ENCODE results near the gene ATP11B. TPM values are rescaled to one million over a fixed set of nuclear protein-coding genes. Genes with fewer than 3 reads are reported as not detected.

Gene ATP11B
- total and polyA plus RNA-seq, 9 of the 15 experiments (the other 6 are each of a cell fraction or from before 2014, with no cell fraction given): 11.9 to 68.7 (median 41.8) TPM

DNA sequence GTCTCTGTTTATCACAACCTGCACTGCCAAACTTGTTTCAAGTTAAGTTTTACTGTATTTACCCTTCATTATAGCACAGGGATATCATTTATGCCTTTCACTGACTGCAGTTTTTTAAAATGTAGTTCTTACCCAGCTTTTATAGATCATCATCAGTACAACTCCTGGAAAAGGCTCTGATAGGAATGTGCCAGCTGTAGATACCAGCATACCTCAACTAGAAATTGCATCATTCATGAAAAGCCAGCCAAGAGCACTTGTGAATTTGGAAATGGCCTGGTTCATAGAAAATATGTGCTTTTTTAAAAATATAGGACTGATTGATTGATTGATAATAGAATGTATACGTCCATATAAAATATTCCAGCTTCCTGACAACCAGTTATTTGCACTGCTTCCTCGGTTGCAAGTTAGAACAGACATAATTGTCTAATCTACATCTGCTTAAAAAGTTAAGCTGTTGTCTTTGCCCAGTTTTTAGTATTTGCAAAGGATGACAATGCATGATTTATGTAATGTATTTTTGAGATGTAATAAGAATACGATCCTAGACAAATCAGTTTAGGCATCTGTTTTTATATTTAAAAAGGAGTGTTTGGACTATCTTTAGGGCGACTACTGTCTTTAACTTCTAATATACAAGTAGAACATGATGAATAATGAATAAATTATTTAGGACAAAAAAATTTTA is 128.5 kb downstream of the ATP11B start (continued):
- TF ChIP-seq, protein P1, sequence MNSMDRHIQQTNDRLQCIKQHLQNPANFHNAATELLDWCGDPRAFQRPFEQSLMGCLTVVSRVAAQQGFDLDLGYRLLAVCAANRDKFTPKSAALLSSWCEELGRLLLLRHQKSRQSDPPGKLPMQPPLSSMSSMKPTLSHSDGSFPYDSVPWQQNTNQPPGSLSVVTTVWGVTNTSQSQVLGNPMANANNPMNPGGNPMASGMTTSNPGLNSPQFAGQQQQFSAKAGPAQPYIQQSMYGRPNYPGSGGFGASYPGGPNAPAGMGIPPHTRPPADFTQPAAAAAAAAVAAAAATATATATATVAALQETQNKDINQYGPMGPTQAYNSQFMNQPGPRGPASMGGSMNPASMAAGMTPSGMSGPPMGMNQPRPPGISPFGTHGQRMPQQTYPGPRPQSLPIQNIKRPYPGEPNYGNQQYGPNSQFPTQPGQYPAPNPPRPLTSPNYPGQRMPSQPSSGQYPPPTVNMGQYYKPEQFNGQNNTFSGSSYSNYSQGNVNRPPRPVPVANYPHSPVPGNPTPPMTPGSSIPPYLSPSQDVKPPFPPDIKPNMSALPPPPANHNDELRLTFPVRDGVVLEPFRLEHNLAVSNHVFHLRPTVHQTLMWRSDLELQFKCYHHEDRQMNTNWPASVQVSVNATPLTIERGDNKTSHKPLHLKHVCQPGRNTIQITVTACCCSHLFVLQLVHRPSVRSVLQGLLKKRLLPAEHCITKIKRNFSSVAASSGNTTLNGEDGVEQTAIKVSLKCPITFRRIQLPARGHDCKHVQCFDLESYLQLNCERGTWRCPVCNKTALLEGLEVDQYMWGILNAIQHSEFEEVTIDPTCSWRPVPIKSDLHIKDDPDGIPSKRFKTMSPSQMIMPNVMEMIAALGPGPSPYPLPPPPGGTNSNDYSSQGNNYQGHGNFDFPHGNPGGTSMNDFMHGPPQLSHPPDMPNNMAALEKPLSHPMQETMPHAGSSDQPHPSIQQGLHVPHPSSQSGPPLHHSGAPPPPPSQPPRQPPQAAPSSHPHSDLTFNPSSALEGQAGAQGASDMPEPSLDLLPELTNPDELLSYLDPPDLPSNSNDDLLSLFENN (IDR thresholded peaks at IDR 0.05; ENCODE audit: low read depth in 2 of 2, low read length in 2 of 2): no peak
- TF ChIP-seq ZNF395 (CRISPR knock-in tag; IDR thresholded peaks at IDR 0.05) (peak; percentile 56; the same call in 1 of the 2 replicates), PREB (CRISPR knock-in tag; IDR thresholded peaks at IDR 0.05) (no peak), ZKSCAN8 (CRISPR knock-in tag; IDR thresholded peaks at IDR 0.05) (no peak), SFPQ (IDR thresholded peaks at IDR 0.05; ENCODE audit: low read depth, low read length) (no peak), THRAP3 (IDR thresholded peaks at IDR 0.05; ENCODE audit: borderline replicate concordance) (no peak), NR3C1 (CRISPR knock-in tag; IDR thresholded peaks at IDR 0.05) (no peak)
- TF ChIP-seq, protein P2, sequence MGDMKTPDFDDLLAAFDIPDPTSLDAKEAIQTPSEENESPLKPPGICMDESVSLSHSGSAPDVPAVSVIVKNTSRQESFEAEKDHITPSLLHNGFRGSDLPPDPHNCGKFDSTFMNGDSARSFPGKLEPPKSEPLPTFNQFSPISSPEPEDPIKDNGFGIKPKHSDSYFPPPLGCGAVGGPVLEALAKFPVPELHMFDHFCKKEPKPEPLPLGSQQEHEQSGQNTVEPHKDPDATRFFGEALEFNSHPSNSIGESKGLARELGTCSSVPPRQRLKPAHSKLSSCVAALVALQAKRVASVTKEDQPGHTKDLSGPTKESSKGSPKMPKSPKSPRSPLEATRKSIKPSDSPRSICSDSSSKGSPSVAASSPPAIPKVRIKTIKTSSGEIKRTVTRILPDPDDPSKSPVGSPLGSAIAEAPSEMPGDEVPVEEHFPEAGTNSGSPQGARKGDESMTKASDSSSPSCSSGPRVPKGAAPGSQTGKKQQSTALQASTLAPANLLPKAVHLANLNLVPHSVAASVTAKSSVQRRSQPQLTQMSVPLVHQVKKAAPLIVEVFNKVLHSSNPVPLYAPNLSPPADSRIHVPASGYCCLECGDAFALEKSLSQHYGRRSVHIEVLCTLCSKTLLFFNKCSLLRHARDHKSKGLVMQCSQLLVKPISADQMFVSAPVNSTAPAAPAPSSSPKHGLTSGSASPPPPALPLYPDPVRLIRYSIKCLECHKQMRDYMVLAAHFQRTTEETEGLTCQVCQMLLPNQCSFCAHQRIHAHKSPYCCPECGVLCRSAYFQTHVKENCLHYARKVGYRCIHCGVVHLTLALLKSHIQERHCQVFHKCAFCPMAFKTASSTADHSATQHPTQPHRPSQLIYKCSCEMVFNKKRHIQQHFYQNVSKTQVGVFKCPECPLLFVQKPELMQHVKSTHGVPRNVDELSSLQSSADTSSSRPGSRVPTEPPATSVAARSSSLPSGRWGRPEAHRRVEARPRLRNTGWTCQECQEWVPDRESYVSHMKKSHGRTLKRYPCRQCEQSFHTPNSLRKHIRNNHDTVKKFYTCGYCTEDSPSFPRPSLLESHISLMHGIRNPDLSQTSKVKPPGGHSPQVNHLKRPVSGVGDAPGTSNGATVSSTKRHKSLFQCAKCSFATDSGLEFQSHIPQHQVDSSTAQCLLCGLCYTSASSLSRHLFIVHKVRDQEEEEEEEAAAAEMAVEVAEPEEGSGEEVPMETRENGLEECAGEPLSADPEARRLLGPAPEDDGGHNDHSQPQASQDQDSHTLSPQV (IDR thresholded peaks at IDR 0.05): peak; percentile 68
- TF ChIP-seq, protein P3, sequence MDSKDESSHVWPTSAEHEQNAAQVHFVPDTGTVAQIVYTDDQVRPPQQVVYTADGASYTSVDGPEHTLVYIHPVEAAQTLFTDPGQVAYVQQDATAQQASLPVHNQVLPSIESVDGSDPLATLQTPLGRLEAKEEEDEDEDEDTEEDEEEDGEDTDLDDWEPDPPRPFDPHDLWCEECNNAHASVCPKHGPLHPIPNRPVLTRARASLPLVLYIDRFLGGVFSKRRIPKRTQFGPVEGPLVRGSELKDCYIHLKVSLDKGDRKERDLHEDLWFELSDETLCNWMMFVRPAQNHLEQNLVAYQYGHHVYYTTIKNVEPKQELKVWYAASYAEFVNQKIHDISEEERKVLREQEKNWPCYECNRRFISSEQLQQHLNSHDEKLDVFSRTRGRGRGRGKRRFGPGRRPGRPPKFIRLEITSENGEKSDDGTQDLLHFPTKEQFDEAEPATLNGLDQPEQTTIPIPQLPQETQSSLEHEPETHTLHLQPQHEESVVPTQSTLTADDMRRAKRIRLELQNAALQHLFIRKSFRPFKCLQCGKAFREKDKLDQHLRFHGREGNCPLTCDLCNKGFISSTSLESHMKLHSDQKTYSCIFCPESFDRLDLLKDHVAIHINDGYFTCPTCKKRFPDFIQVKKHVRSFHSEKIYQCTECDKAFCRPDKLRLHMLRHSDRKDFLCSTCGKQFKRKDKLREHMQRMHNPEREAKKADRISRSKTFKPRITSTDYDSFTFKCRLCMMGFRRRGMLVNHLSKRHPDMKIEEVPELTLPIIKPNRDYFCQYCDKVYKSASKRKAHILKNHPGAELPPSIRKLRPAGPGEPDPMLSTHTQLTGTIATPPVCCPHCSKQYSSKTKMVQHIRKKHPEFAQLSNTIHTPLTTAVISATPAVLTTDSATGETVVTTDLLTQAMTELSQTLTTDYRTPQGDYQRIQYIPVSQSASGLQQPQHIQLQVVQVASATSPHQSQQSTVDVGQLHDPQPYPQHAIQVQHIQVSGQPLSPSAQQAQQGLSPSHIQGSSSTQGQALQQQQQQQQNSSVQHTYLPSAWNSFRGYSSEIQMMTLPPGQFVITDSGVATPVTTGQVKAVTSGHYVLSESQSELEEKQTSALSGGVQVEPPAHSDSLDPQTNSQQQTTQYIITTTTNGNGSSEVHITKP (IDR thresholded peaks at IDR 0.05; ENCODE audit: partially characterized antibody): no peak
